Suprapubic skin (tissue), 4 donors: Measurements from ENCODE around the gene DBR1. TPM values are rescaled to one million over a fixed set of nuclear protein-coding genes. Genes with fewer than 3 reads are reported as not detected.

Source experiments
- DNase-seq, 2 donors: peaks; one replicate each; pipeline ENCODE4 v3.0.0-alpha.2; 2019; ENCODE audit warnings: low spot score in 2 of 2
- H3K27ac ChIP-seq: fragments of 200-600 bp; sonication (generic); one replicate; pipeline ENCODE4 v1.5.1; 2019
- H3K27me3 ChIP-seq: fragments of 200-600 bp; sonication (generic); one replicate; pipeline ENCODE4 v1.5.1; 2019
- H3K36me3 ChIP-seq: fragments of 200-600 bp; sonication (generic); one replicate; pipeline ENCODE4 v1.5.1; 2019
- H3K4me1 ChIP-seq: fragments of 200-600 bp; sonication (generic); one replicate; pipeline ENCODE4 v1.5.1; 2019
- H3K4me3 ChIP-seq: fragments of 200-600 bp; sonication (generic); one replicate; pipeline ENCODE4 v1.5.1; 2019; ENCODE audit warnings: mild to moderate bottlenecking
- H3K9me3 ChIP-seq: fragments of 200-600 bp; sonication (generic); one replicate; pipeline ENCODE4 v1.5.1; 2019
- EP300 ChIP-seq: sonication (generic); formaldehyde crosslinking; IDR thresholded peaks from one replicate; pipeline ENCODE4 v1.6.1; 2017; ENCODE audit warnings: antibody characterized with exemption
- POLR2A ChIP-seq, 2 donors: fragments of 450-650 bp; IDR thresholded peaks; one replicate each; pipeline ENCODE4 v1.6.1; 2017; ENCODE audit warnings: antibody characterized with exemption in 2 of 2, mild to moderate bottlenecking in 2 of 2, moderate library complexity in 2 of 2
- POLR2AphosphoS5 ChIP-seq, 3 donors: sonication (generic); formaldehyde crosslinking; IDR thresholded peaks; one replicate each; pipeline ENCODE4 v1.6.1; 2017; ENCODE audit warnings: antibody characterized with exemption in 3 of 3
- WGBS: methylation state at CpG from one replicate; pipeline ENCODE4 v1.1.5; 2018; 5-methylcytosine and 5-hydroxymethylcytosine counted together
- total RNA-seq, 4 donors: library from RNA; depleted of rRNA; stranded (reverse); fragments of >200 nt; gene quantifications; one replicate each; pipeline ENCODE4 v1.1.0, GENCODE V29; 2016
- TF ChIP-seq, protein P1 (sequence below), 2 donors: fragments of 200-600 bp in 1 of 2; fragments of 450-650 bp in 1 of 2; sonication (generic) in 1 of 2; IDR thresholded peaks; one replicate each; pipeline ENCODE4 v1.5.1; 2016 to 2019; ENCODE audit warnings: antibody characterized with exemption in 2 of 2, mild to moderate bottlenecking in 1 of 2, moderate library complexity in 1 of 2

Gene DBR1
- total RNA-seq, 4 donors from 2014 or later: 12.7 to 13.3 (median 12.8) TPM

DNA sequence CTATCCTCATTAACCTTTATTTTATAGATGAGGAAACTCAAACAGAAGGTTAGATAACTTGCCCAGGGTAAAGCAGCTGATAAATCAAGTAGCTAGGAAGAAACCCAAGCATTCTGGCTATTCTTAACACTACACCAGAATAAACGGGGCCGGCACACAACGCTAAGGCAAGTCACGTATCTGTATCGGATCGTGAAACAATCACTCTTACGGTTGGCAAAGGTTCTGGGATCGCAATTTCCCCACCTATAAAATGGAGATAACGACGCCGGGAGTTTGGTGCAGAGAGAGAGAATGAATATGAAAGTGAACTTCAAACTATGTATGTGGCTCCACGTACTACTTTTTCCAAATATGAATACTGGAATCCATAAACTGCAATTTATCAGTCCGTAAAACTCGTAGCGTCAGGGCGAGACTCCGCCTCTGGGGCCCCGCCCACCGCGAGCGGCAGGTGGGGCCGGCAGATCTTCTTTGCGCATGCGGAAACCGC, 12.1 kb upstream of the DBR1 start:
- peak overlapping the region; percentile 98 for H3K27ac ChIP-seq
- TF ChIP-seq POLR2AphosphoS5 (IDR thresholded peaks at IDR 0.05) (no peak), EP300 (no peak), POLR2A (IDR thresholded peaks at IDR 0.05) (no peak)
- TF ChIP-seq, protein P1, sequence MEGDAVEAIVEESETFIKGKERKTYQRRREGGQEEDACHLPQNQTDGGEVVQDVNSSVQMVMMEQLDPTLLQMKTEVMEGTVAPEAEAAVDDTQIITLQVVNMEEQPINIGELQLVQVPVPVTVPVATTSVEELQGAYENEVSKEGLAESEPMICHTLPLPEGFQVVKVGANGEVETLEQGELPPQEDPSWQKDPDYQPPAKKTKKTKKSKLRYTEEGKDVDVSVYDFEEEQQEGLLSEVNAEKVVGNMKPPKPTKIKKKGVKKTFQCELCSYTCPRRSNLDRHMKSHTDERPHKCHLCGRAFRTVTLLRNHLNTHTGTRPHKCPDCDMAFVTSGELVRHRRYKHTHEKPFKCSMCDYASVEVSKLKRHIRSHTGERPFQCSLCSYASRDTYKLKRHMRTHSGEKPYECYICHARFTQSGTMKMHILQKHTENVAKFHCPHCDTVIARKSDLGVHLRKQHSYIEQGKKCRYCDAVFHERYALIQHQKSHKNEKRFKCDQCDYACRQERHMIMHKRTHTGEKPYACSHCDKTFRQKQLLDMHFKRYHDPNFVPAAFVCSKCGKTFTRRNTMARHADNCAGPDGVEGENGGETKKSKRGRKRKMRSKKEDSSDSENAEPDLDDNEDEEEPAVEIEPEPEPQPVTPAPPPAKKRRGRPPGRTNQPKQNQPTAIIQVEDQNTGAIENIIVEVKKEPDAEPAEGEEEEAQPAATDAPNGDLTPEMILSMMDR (IDR thresholded peaks at IDR 0.05): no peak
- no peaks in the 10 kb centered on the region for H3K27me3 ChIP-seq
- H3K36me3 ChIP-seq: no peaks in the 10 kb centered on the region
- no peaks in the 10 kb centered on the region for H3K9me3 ChIP-seq
- DNase-seq: peak; percentile 92 to 93
- H3K4me1 ChIP-seq: peaks cover 28% of the 10 kb centered on the region
- WGBS: 2% methylated on average over 13 of the region's 25 CpGs
- H3K4me3 ChIP-seq: peak overlapping the region; percentile 99

DNA sequence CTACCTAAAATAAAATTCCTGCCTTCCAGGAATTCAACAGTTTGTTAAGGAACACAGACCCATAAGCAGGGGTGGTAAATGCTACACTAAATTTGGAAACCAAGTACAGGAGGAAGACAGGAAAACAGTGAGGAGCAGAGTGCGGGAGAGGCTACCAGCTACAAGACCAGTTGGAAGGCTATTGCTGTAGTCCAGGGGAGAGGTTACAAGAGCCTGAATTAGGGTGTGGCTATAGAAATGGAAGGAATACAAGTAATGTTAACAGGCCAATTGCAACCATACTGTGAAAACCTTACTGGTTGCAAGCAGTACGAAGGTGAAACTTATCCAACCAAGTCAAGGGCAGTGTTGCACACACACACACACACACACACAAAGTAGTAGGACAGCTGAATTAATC, 11.5 kb upstream of the DBR1 start:
- DNase-seq: no peak
- H3K36me3 ChIP-seq: no peaks in the 10 kb centered on the region
- H3K27me3 ChIP-seq: no peaks in the 10 kb centered on the region
- peak overlapping the region; percentile 99 for H3K4me3 ChIP-seq
- no peak overlapping the region for H3K27ac ChIP-seq
- TF ChIP-seq EP300: no peak
- TF ChIP-seq, protein P1 (IDR thresholded peaks at IDR 0.05): no peak
- no peak for TF ChIP-seq POLR2A (IDR thresholded peaks at IDR 0.05)
- no peak for TF ChIP-seq POLR2AphosphoS5 (IDR thresholded peaks at IDR 0.05)
- H3K4me1 ChIP-seq: peaks cover 28% of the 10 kb centered on the region
- 61% methylated on average over 2 of the region's 2 CpGs for WGBS
- H3K9me3 ChIP-seq: no peaks in the 10 kb centered on the region

DNA sequence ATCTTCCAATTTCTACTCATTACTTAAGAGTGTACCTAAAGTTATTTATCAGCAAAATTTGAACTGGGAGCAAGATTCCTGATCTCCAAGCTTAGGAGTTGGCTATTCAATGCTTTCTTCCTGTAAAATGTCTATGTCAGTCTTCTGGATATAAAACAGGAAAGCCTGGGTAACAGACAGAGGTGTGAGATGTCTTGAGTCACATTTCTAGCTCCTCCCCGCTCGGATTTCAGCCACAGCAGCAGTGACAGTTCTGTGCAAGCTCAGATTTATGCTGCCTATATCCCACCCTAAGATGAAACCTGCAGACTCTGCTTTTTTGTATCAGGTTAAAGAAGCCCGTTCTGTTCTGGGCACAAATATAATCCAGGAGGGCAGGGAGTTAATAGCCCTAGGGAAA, 10.3 kb upstream of the DBR1 start:
- 38% methylated on average over 3 of the region's 3 CpGs for WGBS
- DNase-seq: no peak
- Histone ChIP-seq H3K4me1 (peaks cover 28% of the 10 kb centered on the region), H3K36me3 (no peaks in the 10 kb centered on the region), H3K27me3 (no peaks in the 10 kb centered on the region), H3K4me3 (no peak overlapping the region), H3K9me3 (no peaks in the 10 kb centered on the region), H3K27ac (no peak overlapping the region)
- TF ChIP-seq EP300 (no peak), POLR2AphosphoS5 (IDR thresholded peaks at IDR 0.05) (no peak), POLR2A (IDR thresholded peaks at IDR 0.05) (no peak)
- TF ChIP-seq, protein P1 (IDR thresholded peaks at IDR 0.05): no peak

DNA sequence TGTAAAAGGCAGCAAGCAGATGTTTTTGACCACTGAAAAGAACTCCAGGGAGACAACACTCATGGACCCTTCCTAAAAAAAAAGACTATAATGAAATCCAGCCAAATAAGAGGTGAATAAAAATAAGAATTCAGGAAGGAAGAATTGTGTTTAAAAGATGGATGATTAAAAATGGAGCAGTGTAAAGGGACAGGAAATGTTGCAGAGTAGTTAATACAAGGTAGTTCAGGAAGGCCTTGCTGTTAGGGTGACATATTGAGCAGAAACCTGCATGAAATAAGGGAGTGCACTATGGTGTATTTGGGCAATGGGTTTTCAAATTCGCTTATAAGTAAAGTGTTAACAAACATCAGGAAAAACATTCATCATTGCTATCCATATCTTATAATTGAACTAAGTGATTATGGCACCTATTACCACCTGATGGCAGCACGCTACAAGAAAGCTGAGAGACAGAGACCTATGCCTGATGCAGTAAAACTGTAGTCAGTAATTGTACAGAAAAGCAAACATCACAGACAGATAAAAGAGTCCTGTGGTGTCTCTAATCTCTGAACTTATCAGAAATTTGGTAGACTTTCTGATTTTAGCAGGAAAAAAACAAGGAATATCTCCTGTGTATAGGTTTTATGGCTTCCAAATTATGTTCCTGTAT, 5.8 kb upstream of the DBR1 start:
- no peaks in the 10 kb centered on the region for H3K4me1 ChIP-seq
- no peaks in the 10 kb centered on the region for H3K36me3 ChIP-seq
- no peaks in the 10 kb centered on the region for H3K27me3 ChIP-seq
- H3K4me3 ChIP-seq: no peak overlapping the region
- no peak for DNase-seq
- TF ChIP-seq EP300 (no peak), POLR2AphosphoS5 (IDR thresholded peaks at IDR 0.05) (no peak), POLR2A (IDR thresholded peaks at IDR 0.05) (no peak)
- TF ChIP-seq, protein P1 (IDR thresholded peaks at IDR 0.05): no peak
- 12% methylated on average over 2 of the region's 2 CpGs for WGBS
- H3K27ac ChIP-seq: no peak overlapping the region
- no peaks in the 10 kb centered on the region for H3K9me3 ChIP-seq

DNA sequence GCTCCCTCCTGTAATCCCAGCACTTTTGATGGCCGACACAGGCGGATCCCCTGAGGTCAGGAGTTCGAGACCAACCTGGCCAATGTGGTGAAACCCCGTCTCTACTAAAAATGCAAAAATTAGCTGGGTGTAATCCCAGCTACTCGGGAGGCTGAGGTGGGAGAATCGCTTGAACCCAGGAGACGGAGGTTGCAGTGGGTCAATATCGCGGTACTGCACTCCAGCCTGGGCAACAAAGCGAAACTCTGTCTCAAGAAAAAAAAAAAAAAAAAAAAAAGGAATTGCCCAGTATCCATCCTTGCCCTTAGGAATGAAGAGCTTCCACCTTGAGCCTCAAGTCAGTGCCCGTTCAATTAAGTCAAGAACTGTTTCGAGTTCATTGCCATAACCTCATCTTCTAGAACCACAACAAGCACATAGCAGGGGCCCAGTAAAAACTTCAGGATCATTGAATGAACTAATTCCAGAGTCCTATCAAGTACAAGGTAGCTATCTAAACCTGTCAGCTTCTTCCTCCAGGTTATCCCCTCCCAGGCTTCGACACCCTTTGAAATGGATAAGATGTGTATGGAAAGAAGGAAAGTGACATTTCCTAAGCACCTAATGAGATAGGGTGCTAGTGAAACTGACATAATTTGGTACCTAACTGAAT, 826 bp downstream of the DBR1 start:
- Histone ChIP-seq H3K27ac (peak overlapping the region; percentile 89), H3K36me3 (peaks cover 18% of the 10 kb centered on the region), H3K4me3 (peak overlapping the region; percentile 94), H3K27me3 (no peaks in the 10 kb centered on the region), H3K4me1 (peaks cover 28% of the 10 kb centered on the region), H3K9me3 (no peaks in the 10 kb centered on the region)
- TF ChIP-seq, protein P1 (IDR thresholded peaks at IDR 0.05): no peak
- TF ChIP-seq POLR2A (IDR thresholded peaks at IDR 0.05): no peak
- WGBS: 48% methylated on average over 13 of the region's 13 CpGs
- no peak for DNase-seq
